Ishikawa (cell line): ENCODE data around the gene GDPD5.

Experiments
- CEBPB ChIP-seq: IDR thresholded peaks from 2 replicates; pipeline ENCODE4 v1.6.1; 2012
- CREB1 ChIP-seq: IDR thresholded peaks from 2 replicates; pipeline ENCODE4 v1.6.1; 2012; ENCODE audit warnings: low read depth
- EGR1 ChIP-seq: IDR thresholded peaks from 2 replicates; pipeline ENCODE4 v1.6.1; 2012
- EP300 ChIP-seq: IDR thresholded peaks from 2 replicates; pipeline ENCODE4 v1.6.1; 2012; ENCODE audit warnings: borderline replicate concordance
- FOXM1 ChIP-seq: IDR thresholded peaks from 2 replicates; pipeline ENCODE4 v1.6.1; 2012; ENCODE audit warnings: low read depth, borderline replicate concordance
- RAD21 ChIP-seq: IDR thresholded peaks from 2 replicates; pipeline ENCODE4 v1.6.1; 2012; ENCODE audit warnings: low read depth
- TCF12 ChIP-seq: IDR thresholded peaks from 2 replicates; pipeline ENCODE4 v1.6.1; 2012; ENCODE audit warnings: low read depth
- TEAD4 ChIP-seq: IDR thresholded peaks from 2 replicates; pipeline ENCODE4 v1.6.1; 2012
- YY1 ChIP-seq: IDR thresholded peaks from 2 replicates; pipeline ENCODE4 v1.6.1; 2012; ENCODE audit warnings: low read depth
- ZBTB7A ChIP-seq: IDR thresholded peaks from 2 replicates; pipeline ENCODE4 v1.6.1; 2012; ENCODE audit warnings: low read depth
- TF ChIP-seq, protein P1 (sequence below): IDR thresholded peaks from 2 replicates; pipeline ENCODE4 v1.6.1; 2012; ENCODE audit warnings: low read depth, mild to moderate bottlenecking
- TF ChIP-seq, protein P2 (sequence below): IDR thresholded peaks from 2 replicates; pipeline ENCODE4 v1.6.1; 2012

DNA sequence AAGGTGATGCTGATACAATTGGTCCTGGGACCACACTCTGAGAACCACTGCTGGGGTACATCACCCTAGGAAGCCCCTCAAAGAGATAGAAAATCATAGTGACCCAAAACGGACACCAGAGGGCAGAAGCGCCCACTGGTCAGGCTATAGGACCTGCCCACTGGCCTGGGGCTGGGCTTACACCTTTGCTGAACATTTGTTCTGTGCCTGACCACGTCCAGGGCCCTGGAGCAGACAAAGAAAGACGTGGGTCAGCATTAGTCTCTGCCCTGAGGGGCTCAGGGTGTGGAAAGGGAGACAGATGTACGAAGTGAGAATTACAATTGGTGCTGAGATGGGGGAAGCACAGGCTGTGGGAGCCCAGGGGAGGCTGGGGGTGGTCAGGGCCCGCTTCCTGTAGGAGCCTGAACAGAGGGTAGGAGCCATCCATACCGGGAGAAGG lies 21.9 kb upstream of the GDPD5 start:
- TF ChIP-seq ZBTB7A (peak; percentile 89), EP300 (no peak), RAD21 (peak; percentile 89), EGR1 (no peak), TEAD4 (no peak), CEBPB (no peak), YY1 (no peak), CREB1 (no peak), FOXM1 (no peak), TCF12 (no peak)
- TF ChIP-seq, protein P1, sequence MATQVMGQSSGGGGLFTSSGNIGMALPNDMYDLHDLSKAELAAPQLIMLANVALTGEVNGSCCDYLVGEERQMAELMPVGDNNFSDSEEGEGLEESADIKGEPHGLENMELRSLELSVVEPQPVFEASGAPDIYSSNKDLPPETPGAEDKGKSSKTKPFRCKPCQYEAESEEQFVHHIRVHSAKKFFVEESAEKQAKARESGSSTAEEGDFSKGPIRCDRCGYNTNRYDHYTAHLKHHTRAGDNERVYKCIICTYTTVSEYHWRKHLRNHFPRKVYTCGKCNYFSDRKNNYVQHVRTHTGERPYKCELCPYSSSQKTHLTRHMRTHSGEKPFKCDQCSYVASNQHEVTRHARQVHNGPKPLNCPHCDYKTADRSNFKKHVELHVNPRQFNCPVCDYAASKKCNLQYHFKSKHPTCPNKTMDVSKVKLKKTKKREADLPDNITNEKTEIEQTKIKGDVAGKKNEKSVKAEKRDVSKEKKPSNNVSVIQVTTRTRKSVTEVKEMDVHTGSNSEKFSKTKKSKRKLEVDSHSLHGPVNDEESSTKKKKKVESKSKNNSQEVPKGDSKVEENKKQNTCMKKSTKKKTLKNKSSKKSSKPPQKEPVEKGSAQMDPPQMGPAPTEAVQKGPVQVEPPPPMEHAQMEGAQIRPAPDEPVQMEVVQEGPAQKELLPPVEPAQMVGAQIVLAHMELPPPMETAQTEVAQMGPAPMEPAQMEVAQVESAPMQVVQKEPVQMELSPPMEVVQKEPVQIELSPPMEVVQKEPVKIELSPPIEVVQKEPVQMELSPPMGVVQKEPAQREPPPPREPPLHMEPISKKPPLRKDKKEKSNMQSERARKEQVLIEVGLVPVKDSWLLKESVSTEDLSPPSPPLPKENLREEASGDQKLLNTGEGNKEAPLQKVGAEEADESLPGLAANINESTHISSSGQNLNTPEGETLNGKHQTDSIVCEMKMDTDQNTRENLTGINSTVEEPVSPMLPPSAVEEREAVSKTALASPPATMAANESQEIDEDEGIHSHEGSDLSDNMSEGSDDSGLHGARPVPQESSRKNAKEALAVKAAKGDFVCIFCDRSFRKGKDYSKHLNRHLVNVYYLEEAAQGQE, result no peak
- TF ChIP-seq, protein P2, sequence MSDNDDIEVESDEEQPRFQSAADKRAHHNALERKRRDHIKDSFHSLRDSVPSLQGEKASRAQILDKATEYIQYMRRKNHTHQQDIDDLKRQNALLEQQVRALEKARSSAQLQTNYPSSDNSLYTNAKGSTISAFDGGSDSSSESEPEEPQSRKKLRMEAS, result no peak
